Stimulated activated CD4-positive, alpha-beta T cell treated with anti-CD3 and anti-CD28 coated beads, TNF-alpha, amount 100 ng/mL, for 4 hours (primary cell): ENCODE results near the gene SERPING1.

ENCODE experiments used
- DNase-seq, 3 experiments: peaks; one replicate each; pipeline ENCODE4 v3.0.0-alpha.2; 2020; ENCODE audit warnings: low read depth in 3 of 3

Gene SERPING1

DNA sequence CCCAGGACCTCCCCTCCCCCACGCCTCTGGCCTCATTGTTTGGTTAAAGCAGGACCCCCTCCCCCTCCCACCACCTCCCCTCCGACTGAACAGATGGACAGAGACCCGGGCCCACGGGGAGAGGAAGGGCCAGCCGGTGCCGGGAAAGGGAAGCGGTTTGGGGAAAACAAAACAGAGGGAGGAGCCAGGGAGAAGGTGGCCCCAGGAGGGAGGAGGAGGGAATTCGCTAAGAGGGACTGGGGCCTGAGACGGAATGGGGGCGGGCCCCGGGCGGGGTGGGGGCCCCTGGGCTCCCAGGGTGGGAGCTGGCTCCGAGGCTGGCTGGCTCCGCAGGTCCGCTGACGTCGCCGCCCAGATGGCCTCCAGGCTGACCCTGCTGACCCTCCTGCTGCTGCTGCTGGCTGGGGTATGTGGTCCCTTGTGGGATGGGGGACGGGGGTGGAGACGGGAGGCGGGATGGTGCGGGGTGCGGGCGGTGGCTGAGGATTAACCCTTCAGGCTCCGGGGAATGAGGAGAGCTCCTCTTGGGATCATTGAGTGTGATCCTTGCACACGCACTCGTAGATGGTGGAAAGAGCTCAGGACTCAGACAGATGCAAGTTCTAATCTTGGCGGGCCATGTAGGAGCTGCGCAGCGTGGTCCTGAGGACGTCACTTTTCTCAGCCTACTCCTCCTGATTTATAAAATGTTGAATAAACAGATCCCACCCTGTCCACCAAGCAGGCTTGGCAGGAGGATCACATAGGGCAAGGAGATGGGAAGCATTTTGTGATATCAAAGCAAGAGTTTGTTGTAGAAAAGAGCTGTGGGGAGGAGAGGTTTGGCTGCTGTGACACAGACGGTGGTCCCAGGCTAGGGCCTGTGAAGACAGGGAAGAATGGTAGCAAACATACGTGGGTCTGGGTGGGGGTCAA lies 688 bp downstream of the SERPING1 start:
- DNase-seq: no peak

DNA sequence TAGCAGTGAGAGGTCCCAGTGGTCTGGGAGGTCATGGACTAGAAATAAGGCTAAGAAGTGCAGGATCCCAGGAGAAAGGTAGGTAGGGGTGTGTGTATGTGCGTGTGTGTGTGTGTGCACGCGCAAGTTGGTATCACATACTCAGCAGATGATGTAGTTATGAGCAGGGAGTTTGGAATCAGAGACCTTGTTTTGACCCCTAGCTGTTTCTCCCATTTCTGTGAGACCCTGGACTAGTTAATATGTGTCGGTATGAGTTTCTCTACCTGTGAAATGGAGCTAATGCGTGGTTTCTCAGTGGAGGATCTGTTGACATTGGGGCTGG lies 1.3 kb downstream of the SERPING1 start:
- no peak for DNase-seq

DNA sequence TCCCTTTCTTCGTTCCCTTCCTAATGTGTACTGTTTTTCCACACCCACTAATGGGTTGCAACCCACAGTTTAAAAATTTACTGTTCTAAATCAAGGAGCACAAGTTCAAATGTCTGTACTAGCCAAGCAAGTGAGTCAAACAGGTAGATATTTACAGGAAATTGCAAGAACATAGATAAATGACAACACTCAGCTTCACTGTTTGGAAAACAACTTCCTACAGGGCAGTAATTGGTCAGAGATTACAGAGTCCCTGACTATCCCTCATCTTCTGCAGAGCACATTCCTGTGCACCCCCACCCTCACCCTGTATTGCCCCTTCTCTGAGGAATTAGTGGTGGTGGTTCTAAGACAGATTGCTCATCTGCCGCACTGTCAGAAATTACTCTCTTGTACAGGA lies 1.9 kb downstream of the SERPING1 start:
- DNase-seq: no peak

DNA sequence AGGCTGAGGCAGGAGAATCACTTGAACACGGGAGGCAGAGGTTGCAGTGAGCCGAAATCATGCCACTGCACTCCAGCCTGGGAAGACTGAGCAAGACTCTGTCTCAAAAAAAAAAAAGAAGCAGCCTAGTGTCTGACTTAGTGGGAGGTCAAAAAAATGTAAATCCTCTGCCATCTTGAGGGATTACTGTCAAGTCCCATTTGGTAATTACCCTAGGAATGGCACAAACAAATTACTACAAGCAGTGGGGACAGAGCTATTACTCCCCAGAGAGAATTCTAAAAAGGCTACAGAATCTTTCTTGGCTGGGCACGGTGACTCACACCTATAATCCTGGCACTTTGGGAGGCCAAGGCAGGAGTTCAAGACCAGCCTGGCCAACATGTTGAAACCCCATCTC lies 3.8 kb downstream of the SERPING1 start:
- no peak for DNase-seq

DNA sequence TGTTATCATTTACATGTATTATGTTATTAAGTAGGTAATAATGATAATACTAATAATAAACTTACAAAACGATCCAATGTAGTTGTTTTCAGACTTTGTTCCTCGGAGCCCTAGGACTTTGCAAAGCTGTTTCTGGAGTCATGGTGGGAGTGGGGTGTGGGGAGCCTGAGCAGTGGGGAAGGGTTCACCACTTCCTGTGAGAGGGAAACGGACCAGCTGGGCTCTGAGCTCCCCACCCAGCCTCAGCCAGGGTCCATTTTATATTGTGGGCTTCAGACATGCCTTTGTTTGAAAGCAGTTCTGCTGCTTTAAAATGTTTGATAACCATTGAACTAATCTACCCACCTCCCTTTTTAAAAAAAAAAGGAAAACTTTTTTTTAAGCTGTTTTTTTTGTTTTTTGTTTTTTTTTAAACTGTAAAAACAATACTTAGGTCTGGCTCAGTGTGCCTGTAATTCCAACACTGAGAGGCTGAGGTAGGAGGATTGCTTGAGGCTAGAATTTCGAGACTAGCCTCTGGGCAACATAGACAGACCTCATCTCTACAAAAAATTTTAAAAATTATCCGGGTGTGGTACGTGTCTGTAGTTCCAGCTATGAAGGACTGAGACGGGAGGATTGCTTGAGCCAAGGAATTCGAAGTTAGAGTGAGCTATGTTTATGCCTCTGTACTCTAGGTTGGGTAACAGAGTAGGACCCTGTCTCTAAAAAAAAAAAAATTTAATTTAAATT lies 7.0 kb downstream of the SERPING1 start:
- no peak for DNase-seq

DNA sequence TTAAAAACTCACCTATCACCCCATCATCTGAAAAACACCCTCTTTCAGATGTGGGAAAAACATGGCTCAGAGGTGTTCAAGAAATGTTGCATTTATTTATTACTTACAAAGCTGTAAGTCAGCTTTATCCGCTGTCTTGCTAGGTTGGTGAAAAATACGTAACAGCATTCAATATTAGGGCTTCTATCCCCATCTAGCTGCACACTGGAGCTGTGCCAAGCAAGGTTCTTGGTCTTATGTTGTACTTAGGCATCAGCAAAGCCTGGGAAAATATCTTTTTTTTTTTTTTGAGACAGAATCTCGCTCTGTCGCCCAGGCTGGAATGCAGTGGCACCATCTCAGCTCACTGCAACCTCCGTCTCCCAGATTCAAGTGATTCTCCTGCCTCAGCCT lies 7.5 kb downstream of the SERPING1 start:
- DNase-seq: no peak

DNA sequence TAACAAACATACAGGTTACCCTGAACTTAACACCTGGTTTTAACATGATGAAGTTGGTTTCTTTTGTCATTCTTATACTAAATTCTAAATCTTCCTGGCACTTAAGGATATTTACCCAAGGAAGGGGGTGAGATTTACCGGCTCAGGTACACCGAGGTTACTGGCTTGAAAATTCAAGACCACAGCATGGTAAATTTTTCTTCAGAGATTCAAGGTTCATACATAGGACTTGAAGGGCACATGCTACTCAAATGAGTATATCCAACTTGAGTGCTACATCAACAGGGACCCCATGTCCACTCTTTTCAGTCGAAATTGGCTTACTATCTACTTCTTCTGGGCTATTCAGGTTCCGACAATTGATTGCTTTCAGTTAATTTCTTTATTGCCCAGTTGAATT lies 12.7 kb downstream of the SERPING1 start:
- DNase-seq: no peak

DNA sequence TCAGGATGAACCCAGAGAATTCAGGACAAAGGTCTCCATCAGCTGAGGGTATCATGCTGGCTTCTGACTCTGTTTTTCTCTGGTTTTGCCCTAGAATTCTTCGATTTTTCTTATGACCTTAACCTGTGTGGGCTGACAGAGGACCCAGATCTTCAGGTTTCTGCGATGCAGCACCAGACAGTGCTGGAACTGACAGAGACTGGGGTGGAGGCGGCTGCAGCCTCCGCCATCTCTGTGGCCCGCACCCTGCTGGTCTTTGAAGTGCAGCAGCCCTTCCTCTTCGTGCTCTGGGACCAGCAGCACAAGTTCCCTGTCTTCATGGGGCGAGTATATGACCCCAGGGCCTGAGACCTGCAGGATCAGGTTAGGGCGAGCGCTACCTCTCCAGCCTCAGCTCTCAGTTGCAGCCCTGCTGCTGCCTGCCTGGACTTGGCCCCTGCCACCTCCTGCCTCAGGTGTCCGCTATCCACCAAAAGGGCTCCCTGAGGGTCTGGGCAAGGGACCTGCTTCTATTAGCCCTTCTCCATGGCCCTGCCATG lies 16.8 kb downstream of the SERPING1 start:
- DNase-seq: no peak

DNA sequence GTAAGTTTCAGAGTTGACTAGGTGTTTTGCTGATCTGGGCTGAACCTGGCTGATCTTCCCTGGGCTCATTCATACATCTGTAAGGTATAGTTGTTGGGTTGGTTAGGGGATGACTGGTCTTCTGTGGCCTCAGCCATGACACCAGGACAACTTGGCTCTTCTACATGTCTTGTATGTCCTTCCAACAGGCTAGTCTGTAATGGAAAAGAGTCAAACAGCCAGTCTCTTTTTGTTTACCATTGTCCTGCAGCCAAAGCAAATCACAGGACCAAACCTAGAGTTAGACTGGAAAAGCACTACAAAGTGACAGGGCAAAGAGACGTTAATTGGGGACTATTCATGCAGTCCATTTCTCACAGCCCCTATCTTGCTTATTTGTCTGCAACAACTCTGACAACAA lies 17.8 kb downstream of the SERPING1 start:
- no peak for DNase-seq

DNA sequence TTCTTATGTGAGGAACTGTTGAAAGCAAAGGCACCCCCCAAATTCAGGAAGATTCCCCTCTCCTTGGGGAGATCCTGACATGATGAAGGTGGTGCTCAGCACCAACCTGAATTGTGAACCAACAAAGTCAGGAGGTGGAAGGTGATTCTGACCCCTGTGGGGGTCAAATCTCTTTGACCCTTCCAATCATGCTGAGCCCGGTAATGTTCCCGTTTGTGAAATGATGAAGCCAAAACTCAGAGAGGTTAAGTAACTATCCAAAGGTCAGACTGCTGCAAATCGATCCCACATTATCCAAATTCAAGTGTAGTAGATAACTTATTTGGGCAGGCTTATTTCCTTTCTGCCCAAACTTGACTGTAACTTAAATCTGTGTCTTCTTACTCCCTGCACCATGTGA lies 19.1 kb downstream of the SERPING1 start:
- DNase-seq: no peak

DNA sequence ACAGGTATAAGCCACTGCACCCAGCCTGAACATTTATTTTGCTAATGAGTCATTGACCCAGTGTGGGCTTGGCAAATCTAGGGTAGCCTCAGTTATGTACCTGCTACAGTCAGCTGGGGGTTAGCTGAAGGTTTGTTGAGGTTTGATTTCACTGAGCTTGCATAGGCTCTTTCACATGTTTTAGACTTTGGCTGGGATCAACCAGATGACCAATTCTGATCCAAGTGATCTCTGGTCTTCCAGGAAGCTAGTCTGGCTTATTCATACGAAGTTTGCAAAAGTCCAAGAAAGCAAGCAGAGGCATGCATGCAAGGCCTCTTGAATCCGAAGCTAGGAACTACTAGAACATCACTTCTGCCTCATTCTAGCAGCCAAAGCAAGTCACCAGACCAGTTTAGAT lies 21.0 kb downstream of the SERPING1 start:
- no peak for DNase-seq

DNA sequence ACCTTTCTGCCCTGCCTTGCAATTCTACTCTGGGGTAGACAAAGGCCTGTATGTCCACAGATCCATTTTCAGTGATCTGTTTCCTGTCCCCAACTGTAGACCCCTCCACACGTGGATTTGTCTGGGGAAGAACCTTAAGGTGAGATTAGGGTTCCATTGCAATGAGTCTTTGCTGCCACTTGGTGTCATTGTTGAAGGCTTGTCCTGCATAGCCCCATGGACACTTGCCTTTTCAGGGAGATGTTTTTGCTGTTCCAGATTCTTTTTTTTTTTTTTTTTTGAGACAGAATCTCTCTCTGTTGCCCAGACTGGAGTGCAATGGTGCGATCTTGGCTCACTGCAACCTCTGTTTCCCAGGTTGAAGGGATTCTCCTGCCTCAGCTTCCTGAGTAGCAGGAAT lies 21.8 kb downstream of the SERPING1 start:
- no peak for DNase-seq

DNA sequence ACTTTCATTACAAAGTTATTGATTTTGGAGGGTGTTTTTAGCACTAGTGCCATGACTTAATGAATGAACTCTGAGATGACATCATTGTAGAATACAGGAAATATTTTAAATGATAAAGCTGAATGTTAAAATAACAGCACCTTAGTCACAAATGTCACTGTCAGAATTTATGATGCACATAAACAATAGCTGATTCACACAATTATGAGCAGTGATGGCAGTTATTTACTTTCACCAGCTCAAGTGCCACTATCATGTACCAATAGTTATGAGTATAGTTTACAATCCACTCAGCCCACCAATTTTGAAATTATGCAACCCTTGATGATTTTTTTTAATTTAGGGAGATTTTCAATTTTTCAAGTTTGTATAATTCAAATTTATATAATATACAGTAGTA lies 23.0 kb downstream of the SERPING1 start:
- DNase-seq: no peak

DNA sequence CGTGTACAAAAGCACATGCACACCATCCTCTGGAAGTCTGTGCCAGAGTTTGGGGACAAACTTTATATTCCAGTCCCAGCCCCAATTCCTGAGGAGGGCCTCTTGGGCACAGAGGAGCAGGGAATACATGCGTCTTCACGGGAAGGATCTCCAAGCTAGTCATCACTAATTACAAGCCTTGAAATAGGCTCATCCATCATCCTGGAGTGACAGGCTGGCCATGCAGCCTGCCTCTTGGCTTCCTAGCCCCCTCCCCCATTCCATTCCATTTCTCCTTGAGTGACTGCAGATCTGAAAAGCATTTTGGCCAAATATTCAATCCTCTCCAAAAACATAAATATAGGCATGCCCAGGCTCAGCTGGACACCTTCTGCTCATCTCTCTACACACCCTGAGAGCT lies 24.8 kb downstream of the SERPING1 start:
- DNase-seq: no peak

DNA sequence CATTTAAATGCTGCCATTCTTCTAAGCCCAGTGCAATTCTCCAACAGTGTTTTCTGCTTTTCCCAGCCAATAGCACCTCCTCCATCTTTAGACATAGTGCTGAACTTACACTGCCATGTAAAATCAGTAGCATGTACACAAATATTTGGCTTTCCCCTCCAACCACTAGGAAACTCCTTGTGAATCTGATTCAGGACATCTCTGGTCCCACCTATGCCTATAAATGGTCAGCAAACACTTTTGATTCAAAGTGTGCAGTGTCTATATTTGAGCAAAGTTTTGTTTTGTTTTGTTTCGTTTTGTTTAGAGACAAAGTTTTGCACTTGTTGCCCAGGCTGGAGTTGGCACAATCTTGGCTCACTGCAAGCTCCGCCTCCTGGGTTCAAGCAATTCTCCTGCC lies 27.4 kb downstream of the SERPING1 start:
- DNase-seq: no peak

DNA sequence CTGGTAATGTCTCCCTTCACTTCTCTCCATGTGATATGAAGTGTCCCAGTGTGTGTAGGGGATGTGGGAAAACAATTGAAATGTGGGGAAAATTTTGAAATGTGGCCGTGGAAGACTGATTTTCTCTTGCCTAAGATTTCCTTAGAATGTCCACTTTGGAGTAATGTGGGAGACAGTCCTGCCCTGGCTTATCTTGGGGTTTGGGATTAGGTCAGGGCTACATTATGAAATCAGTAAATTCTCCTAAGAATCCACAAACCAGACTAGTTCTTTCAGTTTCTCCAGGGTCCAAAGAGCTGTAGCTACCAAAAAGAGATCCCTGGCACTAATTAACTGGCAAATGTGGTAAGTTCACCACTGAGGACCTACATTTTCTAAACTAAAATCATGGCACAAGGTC lies 29.4 kb downstream of the SERPING1 start:
- no peak for DNase-seq

DNA sequence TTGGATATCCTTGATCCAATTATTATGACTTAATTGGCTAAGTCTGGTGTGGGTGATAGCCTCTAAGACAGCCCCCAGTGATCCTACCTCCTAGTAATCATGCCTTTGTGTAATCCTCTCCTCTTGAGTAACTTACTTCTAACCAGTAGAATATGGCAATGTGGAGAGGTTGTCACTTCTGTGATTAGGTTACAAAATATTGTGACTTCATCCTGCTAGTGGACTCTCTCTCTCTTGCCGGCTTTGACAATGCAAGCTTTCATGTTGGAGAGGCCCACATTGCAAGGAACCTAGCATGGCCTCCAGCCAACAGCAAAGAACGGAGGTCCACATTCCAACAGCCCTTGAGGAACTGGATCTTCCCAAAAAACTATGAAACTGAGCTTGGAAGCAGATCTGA lies 32.7 kb downstream of the SERPING1 start:
- DNase-seq: no peak

DNA sequence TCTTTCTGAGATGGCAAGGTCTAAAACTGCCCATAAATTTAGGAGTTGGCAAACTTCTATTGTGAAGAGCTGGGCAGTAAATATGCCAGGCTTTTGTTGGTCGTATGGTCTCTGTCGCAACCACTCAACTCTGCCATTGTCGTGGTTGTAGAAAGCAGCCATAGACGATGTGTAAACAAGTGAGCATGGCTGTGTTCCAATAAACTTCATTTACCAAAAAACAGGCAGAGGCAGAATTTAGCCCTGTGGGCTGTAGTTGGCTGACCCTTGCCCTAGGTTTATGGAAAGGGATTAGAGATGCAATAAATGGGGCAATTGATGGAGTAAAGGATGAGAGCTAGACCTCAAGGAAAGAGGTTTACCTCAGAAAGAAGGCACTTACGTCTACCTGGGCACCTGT lies 34.6 kb downstream of the SERPING1 start:
- no peak for DNase-seq

DNA sequence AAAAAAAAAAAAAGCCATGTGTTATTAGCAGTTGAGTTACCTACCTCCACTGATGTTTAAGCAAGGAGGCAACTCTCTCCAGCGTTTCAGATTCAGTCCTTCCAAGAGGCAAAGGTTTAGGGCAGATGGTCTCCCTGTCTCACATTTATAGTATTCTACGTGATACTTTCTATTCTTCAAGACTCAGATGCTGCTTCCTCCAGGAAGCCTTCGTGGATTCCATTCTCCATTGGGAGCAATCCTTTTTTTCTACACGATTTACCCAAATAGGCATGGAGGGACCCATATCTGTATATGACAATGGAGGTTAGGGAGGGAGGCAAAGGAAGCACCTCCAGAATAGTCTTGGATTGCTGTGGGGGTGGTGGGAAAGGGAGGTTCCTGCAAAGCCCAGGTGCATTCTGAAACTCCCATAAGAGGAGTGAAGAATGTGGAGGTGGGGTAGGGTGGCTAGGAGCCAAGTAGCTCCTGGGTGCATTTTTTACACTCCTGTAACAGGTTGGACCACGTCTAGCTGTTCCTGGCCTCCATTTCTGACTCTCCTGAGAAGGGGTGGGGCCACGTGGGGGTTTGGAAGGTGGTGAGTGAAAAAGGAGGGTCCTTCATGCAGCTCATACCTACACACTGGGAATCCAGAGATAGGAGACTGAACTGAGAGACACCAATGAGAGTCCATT lies 36.0 kb downstream of the SERPING1 start:
- DNase-seq: no peak

DNA sequence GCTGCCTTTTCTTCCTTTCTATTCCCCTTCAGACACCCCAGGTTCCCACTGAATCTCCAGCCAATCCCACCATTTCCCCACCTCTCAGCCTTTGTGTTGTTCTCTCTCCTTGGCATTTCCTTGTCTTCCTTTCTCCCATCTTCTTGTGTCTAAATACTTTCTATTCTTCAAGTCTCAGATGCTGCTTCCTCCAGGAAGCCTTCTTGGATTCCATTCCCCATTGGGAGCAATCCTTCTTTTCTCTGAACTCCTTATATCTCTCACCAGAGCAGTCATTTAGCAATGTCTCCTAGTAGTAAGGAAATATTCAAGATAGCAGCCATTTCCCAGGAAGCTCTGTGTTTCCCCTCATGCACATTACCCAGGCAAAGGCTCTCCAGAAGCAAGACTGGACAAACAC lies 36.8 kb downstream of the SERPING1 start:
- no peak for DNase-seq

DNA sequence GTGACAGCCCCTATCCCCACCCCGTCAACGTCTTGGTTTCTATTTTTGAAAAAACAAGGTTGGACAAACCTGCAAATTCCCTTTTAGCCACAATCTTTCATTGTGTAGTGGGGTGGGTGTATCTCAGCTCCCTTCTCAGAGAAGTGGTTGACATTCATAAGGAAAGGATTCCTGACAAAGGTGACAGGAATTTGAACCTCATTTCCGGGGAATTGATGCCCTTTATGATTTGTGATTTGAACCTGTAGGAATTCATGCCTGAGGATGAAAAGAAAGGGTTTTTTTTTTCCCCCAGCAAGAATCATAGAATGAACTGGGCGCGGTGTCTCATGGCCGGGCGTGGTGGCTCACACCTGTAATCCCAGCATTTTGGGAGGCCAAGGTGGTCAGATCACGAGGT lies 37.8 kb downstream of the SERPING1 start:
- no peak for DNase-seq

DNA sequence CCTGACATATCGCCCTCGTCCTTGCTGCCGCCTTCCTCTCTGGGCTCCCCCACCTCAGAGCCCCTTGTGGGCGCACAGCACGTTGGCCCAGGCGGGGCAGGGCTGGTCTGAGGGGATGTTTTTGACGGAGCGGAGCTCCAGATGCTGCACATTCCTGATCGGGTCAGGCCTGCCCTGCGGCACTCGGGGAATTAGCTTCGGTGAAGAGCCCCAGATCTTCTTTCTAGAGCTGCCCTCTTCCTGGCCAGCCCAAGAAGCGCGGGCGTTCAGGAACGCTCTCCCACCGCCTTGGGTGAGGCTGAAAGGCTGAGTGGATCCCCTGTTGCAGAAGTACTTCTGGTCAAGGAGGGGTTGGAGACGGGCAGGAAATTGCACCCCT lies 40.1 kb downstream of the SERPING1 start:
- DNase-seq: no peak
